ENCODE measurements around the gene LIN37. TPM values are rescaled to one million over a fixed set of nuclear protein-coding genes. Genes with fewer than 3 reads are reported as not detected.

The LIN37 gene
- total RNA-seq, 1 experiment from 2014 or later: 17.2 TPM

GRCh38 chr19:35746087-35746462 lies 2.3 kb upstream of the LIN37 start:
- DNase-seq: no peak
- Histone ChIP-seq H3K27me3 (ENCODE audit: control insufficient read depth, insufficient read depth, low read length) (no peaks in the 10 kb centered on the region), H3K4me3 (ENCODE audit: insufficient read depth, low read depth, low read length) (peak overlapping the region; percentile 79), H3K36me3 (replicated peaks; ENCODE audit: control insufficient read depth, insufficient read depth, low read length) (peaks cover 1% of the 10 kb centered on the region)

- no peaks in the 10 kb centered on the region for H3K27me3 ChIP-seq (ENCODE audit: control insufficient read depth, insufficient read depth, low read length)
- no peak overlapping the region for H3K4me3 ChIP-seq (ENCODE audit: insufficient read depth, low read depth, low read length)
- no peak for DNase-seq
- H3K36me3 ChIP-seq (replicated peaks; ENCODE audit: control insufficient read depth, insufficient read depth, low read length): peaks cover 1% of the 10 kb centered on the region
Observed at GRCh38 chr19:35746531-35746930, 1.8 kb upstream of the LIN37 start.

DNA sequence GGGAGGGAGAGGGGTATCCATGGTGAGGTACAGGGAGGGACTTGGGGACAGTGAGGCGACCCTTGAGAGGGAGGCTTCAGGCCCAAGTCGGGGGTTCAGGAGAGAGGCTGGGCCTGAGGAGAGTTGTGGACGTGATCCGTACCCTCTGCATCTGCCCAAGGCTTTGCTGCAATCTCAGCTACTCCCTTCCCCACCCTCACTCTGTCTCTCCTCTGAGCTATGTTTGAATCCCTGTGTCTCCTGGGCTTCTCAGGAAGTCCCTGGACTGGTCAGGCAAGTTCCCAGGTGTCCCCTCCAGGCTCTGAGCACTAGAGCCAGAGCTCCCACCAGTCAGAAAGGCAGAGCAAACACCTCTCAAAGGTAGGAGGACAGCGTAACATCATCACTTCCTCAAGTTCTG lies 1.8 kb downstream of the LIN37 start:
- H3K36me3 ChIP-seq (replicated peaks; ENCODE audit: control insufficient read depth, insufficient read depth, low read length): peaks cover 1% of the 10 kb centered on the region; the same call in 1 of the 2 replicates
- peaks cover 2% of the 10 kb centered on the region for H3K27me3 ChIP-seq (ENCODE audit: control insufficient read depth, insufficient read depth, low read length)
- no peak for DNase-seq
- H3K4me3 ChIP-seq (ENCODE audit: insufficient read depth, low read depth, low read length): no peak overlapping the region

GRCh38 chr19:35751839-35752745 lies 3.7 kb downstream of the LIN37 start:
- Histone ChIP-seq H3K27me3 (ENCODE audit: control insufficient read depth, insufficient read depth, low read length) (peaks cover 13% of the 10 kb centered on the region), H3K4me3 (ENCODE audit: insufficient read depth, low read depth, low read length) (no peak overlapping the region), H3K36me3 (replicated peaks; ENCODE audit: control insufficient read depth, insufficient read depth, low read length) (no peaks in the 10 kb centered on the region)
- DNase-seq: no peak

- no peak for DNase-seq
- Histone ChIP-seq H3K36me3 (replicated peaks; ENCODE audit: control insufficient read depth, insufficient read depth, low read length) (no peaks in the 10 kb centered on the region), H3K4me3 (ENCODE audit: insufficient read depth, low read depth, low read length) (no peak overlapping the region), H3K27me3 (ENCODE audit: control insufficient read depth, insufficient read depth, low read length) (peaks cover 13% of the 10 kb centered on the region)
Observed at GRCh38 chr19:35752746-35753350, 4.5 kb downstream of the LIN37 start.

DNA sequence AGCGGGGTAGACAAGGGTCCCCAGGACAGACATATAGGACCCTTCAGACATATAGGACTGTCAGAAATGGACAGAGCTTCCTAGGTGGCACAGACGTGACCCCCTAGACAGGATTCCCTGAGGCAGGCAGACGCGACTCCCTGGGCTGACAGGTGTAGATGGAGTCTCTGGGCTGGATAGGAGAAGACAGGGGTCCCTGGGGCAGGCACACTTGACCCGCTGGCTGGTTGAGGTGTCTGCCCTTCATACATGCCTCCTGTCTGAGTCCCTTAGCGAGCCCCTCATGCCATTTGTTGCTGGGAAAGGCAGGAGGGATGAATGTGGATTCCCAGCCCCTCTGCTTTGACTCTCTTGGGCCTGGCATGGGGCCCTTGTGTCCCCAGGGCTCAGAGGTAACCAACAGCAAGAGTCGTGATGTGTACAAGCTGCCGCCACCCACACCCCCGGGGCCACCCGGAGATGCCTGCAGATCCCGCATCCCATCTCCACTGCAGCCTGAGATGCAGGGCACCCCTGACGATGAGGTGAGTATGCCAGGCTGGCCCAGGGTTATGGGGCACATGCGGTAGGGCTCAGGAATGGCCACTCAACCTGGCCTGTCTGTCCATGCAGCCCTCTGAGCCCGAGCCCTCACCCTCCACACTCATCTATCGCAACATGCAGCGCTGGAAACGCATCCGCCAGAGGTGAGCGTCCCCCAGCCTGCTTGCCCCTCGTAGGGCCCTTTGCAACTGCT lies 5.4 kb downstream of the LIN37 start:
- H3K4me3 ChIP-seq (ENCODE audit: insufficient read depth, low read depth, low read length): no peak overlapping the region
- H3K27me3 ChIP-seq (ENCODE audit: control insufficient read depth, insufficient read depth, low read length): peaks cover 13% of the 10 kb centered on the region
- no peaks in the 10 kb centered on the region for H3K36me3 ChIP-seq (replicated peaks; ENCODE audit: control insufficient read depth, insufficient read depth, low read length)
- no peak for DNase-seq

GRCh38 chr19:35754370-35755130 lies 6.2 kb downstream of the LIN37 start:
- Histone ChIP-seq H3K4me3 (ENCODE audit: insufficient read depth, low read depth, low read length) (no peak overlapping the region), H3K36me3 (replicated peaks; ENCODE audit: control insufficient read depth, insufficient read depth, low read length) (no peaks in the 10 kb centered on the region; the same call in 1 of the 2 replicates), H3K27me3 (ENCODE audit: control insufficient read depth, insufficient read depth, low read length) (peaks cover 13% of the 10 kb centered on the region)
- no peak for DNase-seq

- Histone ChIP-seq H3K4me3 (ENCODE audit: insufficient read depth, low read depth, low read length) (peak overlapping the region; percentile 47), H3K27me3 (ENCODE audit: control insufficient read depth, insufficient read depth, low read length) (peaks cover 13% of the 10 kb centered on the region), H3K36me3 (replicated peaks; ENCODE audit: control insufficient read depth, insufficient read depth, low read length) (no peaks in the 10 kb centered on the region; the same call in none of the 2 replicates)
- DNase-seq: no peak
Observed at GRCh38 chr19:35755131-35755549, 6.8 kb downstream of the LIN37 start.

GRCh38 chr19:35755550-35756376 lies 7.4 kb downstream of the LIN37 start:
- DNase-seq: peak; percentile 81
- H3K27me3 ChIP-seq (ENCODE audit: control insufficient read depth, insufficient read depth, low read length): peaks cover 13% of the 10 kb centered on the region
- H3K4me3 ChIP-seq (ENCODE audit: insufficient read depth, low read depth, low read length): peak overlapping the region; percentile 47
- no peaks in the 10 kb centered on the region; the same call in none of the 2 replicates for H3K36me3 ChIP-seq (replicated peaks; ENCODE audit: control insufficient read depth, insufficient read depth, low read length)

- peak within 1 kb of the TSS; percentile 47 for H3K4me3 ChIP-seq (ENCODE audit: insufficient read depth, low read depth, low read length)
- peak; percentile 77 for DNase-seq
Observed at GRCh38 chr19:35756377-35757230, 8.2 kb downstream of the LIN37 start, which contains the start of gene HSPB6. Gene HSPB6 (minus strand): TSS chr19:35757029. CDS start chr19:35757008, 21 bp downstream.

GRCh38 chr19:35757231-35757748 lies 8.9 kb downstream of the LIN37 start:
- Histone ChIP-seq H3K36me3 (replicated peaks; ENCODE audit: control insufficient read depth, insufficient read depth, low read length) (peaks cover 5% of the 10 kb centered on the region), H3K4me3 (ENCODE audit: insufficient read depth, low read depth, low read length) (peak overlapping the region; percentile 47), H3K27me3 (ENCODE audit: control insufficient read depth, insufficient read depth, low read length) (peaks cover 13% of the 10 kb centered on the region)
- DNase-seq: peak; percentile 74

More at GRCh38 chr19:35756377-35757230, 8.2 kb downstream of the LIN37 start, which contains the start of gene HSPB6:
- H3K27me3 ChIP-seq (ENCODE audit: control insufficient read depth, insufficient read depth, low read length): peaks cover 13% of the 10 kb centered on the region
- H3K36me3 ChIP-seq (replicated peaks; ENCODE audit: control insufficient read depth, insufficient read depth, low read length): no peaks in the 10 kb centered on the region; the same call in none of the 2 replicates

Measured in H7 (cell line).